Upper lobe of right lung (tissue), 1 donor: ENCODE data around the gene PTPRT. TPM values are rescaled to one million over a fixed set of nuclear protein-coding genes. Genes with fewer than 3 reads are reported as not detected.

ENCODE experiments used
- ATAC-seq: fragments of 200-7000 bp; cut with Tn5 transposase; one replicate; pipeline ENCODE4 v1.9.1; 2020; ENCODE audit warnings: mild to moderate bottlenecking, moderate library complexity
- DNase-seq: peaks from one replicate; pipeline ENCODE4 v3.0.0-alpha.2; 2020
- H3K27ac ChIP-seq: fragments of 200-600 bp; one replicate; pipeline ENCODE4 v1.8.0; 2022
- H3K27me3 ChIP-seq: fragments of 200-600 bp; one replicate; pipeline ENCODE4 v1.8.0; 2022; ENCODE audit warnings: mild to moderate bottlenecking
- H3K36me3 ChIP-seq: fragments of 200-600 bp; one replicate; pipeline ENCODE4 v1.8.0; 2022
- H3K4me1 ChIP-seq: fragments of 200-600 bp; one replicate; pipeline ENCODE4 v1.8.0; 2022
- H3K4me3 ChIP-seq: fragments of 200-600 bp; one replicate; pipeline ENCODE4 v1.8.0; 2022; ENCODE audit warnings: mild to moderate bottlenecking
- H3K9me3 ChIP-seq: fragments of 200-600 bp; one replicate; pipeline ENCODE4 v1.8.0; 2022
- CTCF ChIP-seq: fragments of 200-600 bp; IDR thresholded peaks from one replicate; pipeline ENCODE4 v1.8.0; 2022; ENCODE audit warnings: antibody characterized with exemption
- intact Hi-C: fragments of 100-400 bp; cut with DNase I; formaldehyde crosslinking; loops from one replicate; pipeline ENCODE4 v1.11.0; 2022
- total RNA-seq: library from RNA; stranded (reverse); fragmentation: NEBNext Ultra II Directional; extraction: Animal tissue kit (Norgen Biotek cat#: 25700); gene quantifications from one replicate; pipeline ENCODE4 v1.2.1, GENCODE V29; 2021
- donor health status: DM: no; HTN: yes; CAD: no; lungs with severe emphysema.

The PTPRT gene
- total RNA-seq, 1 donor from 2014 or later, result 0.46 TPM

GRCh38 chr20:42113236-42113635, 1076.5 kb downstream of the PTPRT start:
- no peaks in the 10 kb centered on the region for H3K36me3 ChIP-seq
- no peak for ATAC-seq
- intact Hi-C loops, result no loop called here
- H3K27ac ChIP-seq, result no peak overlapping the region
- no peak for DNase-seq
- TF ChIP-seq CTCF, result no peak
- no peaks in the 10 kb centered on the region for H3K27me3 ChIP-seq
- H3K4me1 ChIP-seq, result no peaks in the 10 kb centered on the region
- H3K9me3 ChIP-seq, result no peaks in the 10 kb centered on the region
- H3K4me3 ChIP-seq, result no peak overlapping the region

- Histone ChIP-seq H3K9me3 (no peaks in the 10 kb centered on the region), H3K27me3 (no peaks in the 10 kb centered on the region), H3K4me1 (no peaks in the 10 kb centered on the region), H3K36me3 (no peaks in the 10 kb centered on the region), H3K4me3 (no peak overlapping the region), H3K27ac (no peak overlapping the region)
- DNase-seq (no peak), ATAC-seq (no peak)
- TF ChIP-seq CTCF, result no peak
- intact Hi-C loops, result no loop called here
Observed at GRCh38 chr20:42112161-42112560, 1077.5 kb downstream of the PTPRT start.

GRCh38 chr20:42111349-42111748, 1078.4 kb downstream of the PTPRT start:
- no peaks in the 10 kb centered on the region for H3K9me3 ChIP-seq
- no peak overlapping the region for H3K4me3 ChIP-seq
- H3K27ac ChIP-seq, result no peak overlapping the region
- H3K4me1 ChIP-seq, result no peaks in the 10 kb centered on the region
- H3K27me3 ChIP-seq, result no peaks in the 10 kb centered on the region
- DNase-seq, result no peak
- no peak for TF ChIP-seq CTCF
- no peaks in the 10 kb centered on the region for H3K36me3 ChIP-seq
- intact Hi-C loops, result no loop called here
- ATAC-seq, result no peak

GRCh38 chr20:42110301-42110700, 1079.4 kb downstream of the PTPRT start:
- Histone ChIP-seq H3K4me3 (no peak overlapping the region), H3K27ac (no peak overlapping the region), H3K27me3 (no peaks in the 10 kb centered on the region), H3K4me1 (no peaks in the 10 kb centered on the region), H3K36me3 (no peaks in the 10 kb centered on the region), H3K9me3 (no peaks in the 10 kb centered on the region)
- TF ChIP-seq CTCF, result no peak
- intact Hi-C loops, result no loop called here
- ATAC-seq (no peak), DNase-seq (no peak)

GRCh38 chr20:42102000-42102399, 1087.7 kb downstream of the PTPRT start:
- Histone ChIP-seq H3K36me3 (no peaks in the 10 kb centered on the region), H3K27me3 (no peaks in the 10 kb centered on the region), H3K4me3 (no peak overlapping the region), H3K9me3 (no peaks in the 10 kb centered on the region), H3K4me1 (no peaks in the 10 kb centered on the region), H3K27ac (no peak overlapping the region)
- no peak for ATAC-seq
- intact Hi-C loops, result no loop called here
- no peak for TF ChIP-seq CTCF
- DNase-seq, result no peak

GRCh38 chr20:42100137-42100704, 1089.5 kb downstream of the PTPRT start:
- intact Hi-C loops, result no loop called here
- no peaks in the 10 kb centered on the region for H3K36me3 ChIP-seq
- DNase-seq (no peak), ATAC-seq (no peak)
- H3K4me3 ChIP-seq, result no peak overlapping the region
- no peak overlapping the region for H3K27ac ChIP-seq
- no peaks in the 10 kb centered on the region for H3K4me1 ChIP-seq
- no peaks in the 10 kb centered on the region for H3K9me3 ChIP-seq
- H3K27me3 ChIP-seq, result no peaks in the 10 kb centered on the region
- TF ChIP-seq CTCF, result no peak
